GM23338 (cell line): ENCODE measurements around the gene SYK. TPM values are rescaled to one million over a fixed set of nuclear protein-coding genes. Genes with fewer than 3 reads are reported as not detected.

Experiments used
- ATAC-seq: fragments of 200-7000 bp; cut with Tn5 transposase; 3 replicates; pipeline ENCODE4 v1.9.1; 2020
- DNase-seq: peaks from one replicate; pipeline ENCODE4 v3.0.0-alpha.2; 2015; ENCODE audit warnings: low spot score
- H2AFZ ChIP-seq: fragments of 200-600 bp; sonication (generic); 2 replicates; pipeline ENCODE4 v1.8.0; 2016; ENCODE audit warnings: antibody characterized with exemption, mild to moderate bottlenecking, moderate library complexity
- H3F3A ChIP-seq: fragments of 200-600 bp; sonication (generic); replicated peaks from 2 replicates; pipeline ENCODE4 v1.8.0; 2017; ENCODE audit warnings: antibody characterized with exemption, mixed run types, low read depth
- H3K27ac ChIP-seq: fragments of 200-600 bp; sonication (generic); 2 replicates; pipeline ENCODE4 v1.6.1; 2016; ENCODE audit warnings: low read depth
- H3K27me3 ChIP-seq: fragments of 200-600 bp; sonication (generic); 2 replicates; pipeline ENCODE4 v1.8.0; 2016; ENCODE audit warnings: mild to moderate bottlenecking, mixed run types, moderate library complexity; ENCODE audit not compliant: insufficient read depth
- H3K36me3 ChIP-seq: fragments of 200-600 bp; sonication (generic); 2 replicates; pipeline ENCODE4 v1.8.0; 2016; ENCODE audit warnings: mild to moderate bottlenecking; ENCODE audit not compliant: insufficient read depth
- H3K4me1 ChIP-seq: fragments of 200-600 bp; sonication (generic); 2 replicates; pipeline ENCODE4 v1.8.0; 2016; ENCODE audit warnings: mild to moderate bottlenecking, moderate library complexity; ENCODE audit not compliant: insufficient read depth
- H3K4me2 ChIP-seq: fragments of 200-600 bp; sonication (generic); 2 replicates; pipeline ENCODE4 v1.7.1; 2017; ENCODE audit warnings: mixed run types
- H3K4me3 ChIP-seq: fragments of 200-600 bp; sonication (generic); 2 replicates; pipeline ENCODE4 v1.6.1; 2016; ENCODE audit warnings: mixed run types
- H3K79me2 ChIP-seq: fragments of 200-600 bp; sonication (generic); replicated peaks from 2 replicates; pipeline ENCODE4 v1.8.0; 2017; ENCODE audit warnings: mild to moderate bottlenecking; ENCODE audit not compliant: insufficient read depth
- H3K9me2 ChIP-seq: fragments of 200-600 bp; sonication (generic); 2 replicates; pipeline ENCODE4 v1.8.0; 2017; ENCODE audit not compliant: insufficient read depth
- H4K20me1 ChIP-seq: fragments of 200-600 bp; sonication (generic); replicated peaks from 2 replicates; pipeline ENCODE4 v1.8.0; 2017; ENCODE audit warnings: mild to moderate bottlenecking; ENCODE audit not compliant: insufficient read depth
- H3K27ac Mint-ChIP-seq: 2 replicates; pipeline ENCODE4 v1.8.0; 2020; ENCODE audit warnings: inconsistent platforms, mild to moderate bottlenecking, moderate library complexity, mixed read lengths
- H3K27me3 Mint-ChIP-seq: 3 replicates; pipeline ENCODE4 v1.8.0; 2022; ENCODE audit warnings: low read depth, mild to moderate bottlenecking, moderate library complexity, mixed read lengths, inconsistent platforms; ENCODE audit not compliant: insufficient read depth, poor library complexity
- H3K36me3 Mint-ChIP-seq: 3 replicates; pipeline ENCODE4 v1.8.0; 2021; ENCODE audit warnings: low read depth, mild to moderate bottlenecking, inconsistent platforms, moderate library complexity, mixed read lengths
- H3K4me1 Mint-ChIP-seq: 3 replicates; pipeline ENCODE4 v1.8.0; 2020; ENCODE audit warnings: mild to moderate bottlenecking, inconsistent platforms, mixed read lengths
- H3K4me3 Mint-ChIP-seq: 3 replicates; pipeline ENCODE4 v1.8.0; 2021; ENCODE audit warnings: moderate library complexity, mild to moderate bottlenecking, inconsistent platforms, mixed read lengths
- H3K9me3 Mint-ChIP-seq: 3 replicates; pipeline ENCODE4 v1.8.0; 2020; ENCODE audit warnings: moderate library complexity, mild to moderate bottlenecking, inconsistent platforms, mixed read lengths
- CREB1 ChIP-seq: fragments of 250-450 bp; sonication (Bioruptor Pico); IDR thresholded peaks from 2 replicates; pipeline ENCODE4 v1.5.0; 2020; ENCODE audit warnings: low read depth, mild to moderate bottlenecking, moderate library complexity
- EZH2phosphoT487 ChIP-seq: fragments of 200-600 bp; sonication (generic); IDR thresholded peaks from one replicate; pipeline ENCODE4 v1.8.1; 2018; ENCODE audit warnings: antibody characterized with exemption; ENCODE audit not compliant: unreplicated experiment
- POLR2AphosphoS5 ChIP-seq: IDR thresholded peaks from 2 replicates; pipeline ENCODE4 v1.6.1; 2016; ENCODE audit warnings: antibody characterized with exemption, low read depth
- STAT1 ChIP-seq: IDR thresholded peaks from one replicate; pipeline ENCODE4 v1.6.1; 2016; ENCODE audit warnings: antibody characterized with exemption; ENCODE audit not compliant: unreplicated experiment
- ZNF114 ChIP-seq: fragments of 250-450 bp; sonication (Bioruptor Pico); IDR thresholded peaks from 2 replicates; pipeline ENCODE4 v1.5.0; 2020; ENCODE audit warnings: mild to moderate bottlenecking, moderate library complexity
- polyA plus RNA-seq: library from polyadenylated mRNA; unstranded; fragments of >200 nt; fragmentation: Nextera tagmentation; extraction: Ambion mirVana; gene quantifications from 2 replicates; pipeline ENCODE4 v1.2.1, GENCODE V29; 2016
- total RNA-seq: library from RNA; depleted of rRNA; stranded (reverse); fragments of >200 nt; shearing (Covaris generic); gene quantifications from 2 replicates; pipeline ENCODE4 v1.2.3, GENCODE V29; 2014
- TF ChIP-seq, protein P1 (sequence below): IDR thresholded peaks from 2 replicates; pipeline ENCODE4 v1.6.1; 2016; ENCODE audit warnings: antibody characterized with exemption
- TF ChIP-seq, protein P2 (sequence below): fragments of 250-450 bp; sonication (Bioruptor Pico); IDR thresholded peaks from 2 replicates; pipeline ENCODE4 v1.5.0; 2020; ENCODE audit warnings: mild to moderate bottlenecking, moderate library complexity

Gene SYK
- total and polyA plus RNA-seq, 2 experiments from 2014 or later, result 1.5 to 5.8 TPM

DNA sequence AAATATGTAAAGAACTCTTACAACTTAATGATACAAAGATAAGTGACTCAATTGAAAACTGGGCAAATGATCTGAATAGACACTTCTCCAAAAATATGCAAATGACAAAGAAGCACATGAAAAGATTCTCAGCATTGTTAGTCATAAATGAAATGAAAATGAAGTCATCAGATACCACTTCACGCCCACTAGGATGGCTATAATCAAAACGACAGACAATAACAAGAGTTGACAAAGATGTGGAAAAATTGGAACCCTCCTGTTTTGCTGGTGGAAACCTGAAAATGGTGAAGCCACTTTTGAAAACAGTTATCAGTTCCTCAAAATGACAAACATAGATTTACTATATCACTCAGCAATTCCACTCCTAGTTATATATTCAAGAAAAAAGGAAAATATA is 7.9 kb upstream of the SYK start:
- H3K4me3 ChIP-seq, result no peak overlapping the region
- H3K36me3 ChIP-seq, result no peaks in the 10 kb centered on the region
- no peaks in the 10 kb centered on the region for H4K20me1 ChIP-seq
- no peak for ATAC-seq
- DNase-seq, result no peak
- Mint-ChIP-seq H3K4me1 (peaks cover 3% of the 10 kb centered on the region; the same call in 1 of the 3 replicates), H3K27ac (no peak overlapping the region), H3K4me3 (no peak overlapping the region), H3K27me3 (peaks cover 7% of the 10 kb centered on the region), H3K9me3 (peaks cover 6% of the 10 kb centered on the region; the same call in 2 of the 3 replicates), H3K36me3 (no peaks in the 10 kb centered on the region)
- TF ChIP-seq, protein P1, sequence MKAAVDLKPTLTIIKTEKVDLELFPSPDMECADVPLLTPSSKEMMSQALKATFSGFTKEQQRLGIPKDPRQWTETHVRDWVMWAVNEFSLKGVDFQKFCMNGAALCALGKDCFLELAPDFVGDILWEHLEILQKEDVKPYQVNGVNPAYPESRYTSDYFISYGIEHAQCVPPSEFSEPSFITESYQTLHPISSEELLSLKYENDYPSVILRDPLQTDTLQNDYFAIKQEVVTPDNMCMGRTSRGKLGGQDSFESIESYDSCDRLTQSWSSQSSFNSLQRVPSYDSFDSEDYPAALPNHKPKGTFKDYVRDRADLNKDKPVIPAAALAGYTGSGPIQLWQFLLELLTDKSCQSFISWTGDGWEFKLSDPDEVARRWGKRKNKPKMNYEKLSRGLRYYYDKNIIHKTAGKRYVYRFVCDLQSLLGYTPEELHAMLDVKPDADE, result no peak
- TF ChIP-seq EZH2phosphoT487, result no peak
- no peaks in the 10 kb centered on the region for H3K27me3 ChIP-seq
- H3K27ac ChIP-seq, result no peak overlapping the region
- H3K4me2 ChIP-seq, result no peak overlapping the region
- no peaks in the 10 kb centered on the region for H3F3A ChIP-seq
- no peak overlapping the region for H2AFZ ChIP-seq
- H3K9me2 ChIP-seq, result no peaks in the 10 kb centered on the region
- H3K79me2 ChIP-seq, result no peaks in the 10 kb centered on the region
- peaks cover 4% of the 10 kb centered on the region; the same call in 1 of the 2 replicates for H3K4me1 ChIP-seq

DNA sequence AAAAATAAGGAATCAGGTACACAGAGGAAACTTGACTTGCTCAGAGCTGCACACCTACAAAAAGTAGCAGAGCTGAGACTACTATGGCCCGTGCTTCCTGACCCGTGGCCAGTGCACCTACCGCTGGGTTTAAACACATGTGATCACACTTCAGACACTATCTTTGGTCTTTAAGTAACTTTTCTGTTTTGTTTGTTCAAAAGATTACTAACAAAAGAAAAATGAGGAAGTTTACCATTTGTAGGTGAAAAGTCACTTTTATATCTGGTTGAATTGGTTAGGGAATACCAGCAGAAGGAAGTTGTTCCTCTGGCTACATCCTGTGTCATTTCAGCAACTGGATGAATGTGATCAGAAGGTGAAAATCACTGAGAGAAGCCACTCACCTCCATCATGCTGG is 6.5 kb upstream of the SYK start:
- H3K4me1 ChIP-seq, result peaks cover 4% of the 10 kb centered on the region; the same call in 1 of the 2 replicates
- no peak overlapping the region for H3K4me3 ChIP-seq
- H3K9me2 ChIP-seq, result no peaks in the 10 kb centered on the region
- no peaks in the 10 kb centered on the region for H3K79me2 ChIP-seq
- H3K27ac ChIP-seq, result no peak overlapping the region
- no peak overlapping the region for H3K4me2 ChIP-seq
- no peaks in the 10 kb centered on the region for H3F3A ChIP-seq
- no peak for TF ChIP-seq STAT1
- TF ChIP-seq, protein P1, result no peak
- no peak for TF ChIP-seq EZH2phosphoT487
- TF ChIP-seq, protein P2, sequence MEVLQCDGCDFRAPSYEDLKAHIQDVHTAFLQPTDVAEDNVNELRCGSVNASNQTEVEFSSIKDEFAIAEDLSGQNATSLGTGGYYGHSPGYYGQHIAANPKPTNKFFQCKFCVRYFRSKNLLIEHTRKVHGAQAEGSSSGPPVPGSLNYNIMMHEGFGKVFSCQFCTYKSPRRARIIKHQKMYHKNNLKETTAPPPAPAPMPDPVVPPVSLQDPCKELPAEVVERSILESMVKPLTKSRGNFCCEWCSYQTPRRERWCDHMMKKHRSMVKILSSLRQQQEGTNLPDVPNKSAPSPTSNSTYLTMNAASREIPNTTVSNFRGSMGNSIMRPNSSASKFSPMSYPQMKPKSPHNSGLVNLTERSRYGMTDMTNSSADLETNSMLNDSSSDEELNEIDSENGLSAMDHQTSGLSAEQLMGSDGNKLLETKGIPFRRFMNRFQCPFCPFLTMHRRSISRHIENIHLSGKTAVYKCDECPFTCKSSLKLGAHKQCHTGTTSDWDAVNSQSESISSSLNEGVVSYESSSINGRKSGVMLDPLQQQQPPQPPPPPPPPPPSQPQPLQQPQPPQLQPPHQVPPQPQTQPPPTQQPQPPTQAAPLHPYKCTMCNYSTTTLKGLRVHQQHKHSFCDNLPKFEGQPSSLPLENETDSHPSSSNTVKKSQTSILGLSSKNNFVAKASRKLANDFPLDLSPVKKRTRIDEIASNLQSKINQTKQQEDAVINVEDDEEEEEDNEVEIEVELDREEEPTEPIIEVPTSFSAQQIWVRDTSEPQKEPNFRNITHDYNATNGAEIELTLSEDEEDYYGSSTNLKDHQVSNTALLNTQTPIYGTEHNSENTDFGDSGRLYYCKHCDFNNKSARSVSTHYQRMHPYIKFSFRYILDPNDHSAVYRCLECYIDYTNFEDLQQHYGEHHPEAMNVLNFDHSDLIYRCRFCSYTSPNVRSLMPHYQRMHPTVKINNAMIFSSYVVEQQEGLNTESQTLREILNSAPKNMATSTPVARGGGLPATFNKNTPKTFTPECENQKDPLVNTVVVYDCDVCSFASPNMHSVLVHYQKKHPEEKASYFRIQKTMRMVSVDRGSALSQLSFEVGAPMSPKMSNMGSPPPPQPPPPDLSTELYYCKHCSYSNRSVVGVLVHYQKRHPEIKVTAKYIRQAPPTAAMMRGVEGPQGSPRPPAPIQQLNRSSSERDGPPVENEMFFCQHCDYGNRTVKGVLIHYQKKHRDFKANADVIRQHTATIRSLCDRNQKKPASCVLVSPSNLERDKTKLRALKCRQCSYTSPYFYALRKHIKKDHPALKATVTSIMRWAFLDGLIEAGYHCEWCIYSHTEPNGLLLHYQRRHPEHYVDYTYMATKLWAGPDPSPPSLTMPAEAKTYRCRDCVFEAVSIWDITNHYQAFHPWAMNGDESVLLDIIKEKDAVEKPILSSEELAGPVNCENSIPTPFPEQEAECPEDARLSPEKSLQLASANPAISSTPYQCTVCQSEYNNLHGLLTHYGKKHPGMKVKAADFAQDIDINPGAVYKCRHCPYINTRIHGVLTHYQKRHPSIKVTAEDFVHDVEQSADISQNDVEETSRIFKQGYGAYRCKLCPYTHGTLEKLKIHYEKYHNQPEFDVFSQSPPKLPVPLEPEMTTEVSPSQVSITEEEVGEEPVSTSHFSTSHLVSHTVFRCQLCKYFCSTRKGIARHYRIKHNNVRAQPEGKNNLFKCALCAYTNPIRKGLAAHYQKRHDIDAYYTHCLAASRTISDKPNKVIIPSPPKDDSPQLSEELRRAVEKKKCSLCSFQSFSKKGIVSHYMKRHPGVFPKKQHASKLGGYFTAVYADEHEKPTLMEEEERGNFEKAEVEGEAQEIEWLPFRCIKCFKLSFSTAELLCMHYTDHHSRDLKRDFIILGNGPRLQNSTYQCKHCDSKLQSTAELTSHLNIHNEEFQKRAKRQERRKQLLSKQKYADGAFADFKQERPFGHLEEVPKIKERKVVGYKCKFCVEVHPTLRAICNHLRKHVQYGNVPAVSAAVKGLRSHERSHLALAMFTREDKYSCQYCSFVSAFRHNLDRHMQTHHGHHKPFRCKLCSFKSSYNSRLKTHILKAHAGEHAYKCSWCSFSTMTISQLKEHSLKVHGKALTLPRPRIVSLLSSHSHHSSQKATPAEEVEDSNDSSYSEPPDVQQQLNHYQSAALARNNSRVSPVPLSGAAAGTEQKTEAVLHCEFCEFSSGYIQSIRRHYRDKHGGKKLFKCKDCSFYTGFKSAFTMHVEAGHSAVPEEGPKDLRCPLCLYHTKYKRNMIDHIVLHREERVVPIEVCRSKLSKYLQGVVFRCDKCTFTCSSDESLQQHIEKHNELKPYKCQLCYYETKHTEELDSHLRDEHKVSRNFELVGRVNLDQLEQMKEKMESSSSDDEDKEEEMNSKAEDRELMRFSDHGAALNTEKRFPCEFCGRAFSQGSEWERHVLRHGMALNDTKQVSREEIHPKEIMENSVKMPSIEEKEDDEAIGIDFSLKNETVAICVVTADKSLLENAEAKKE (CRISPR knock-in tag), result no peak
- no peak for TF ChIP-seq CREB1 (CRISPR knock-in tag)
- TF ChIP-seq ZNF114, result no peak
- no peak for TF ChIP-seq POLR2AphosphoS5
- H3K36me3 ChIP-seq, result no peaks in the 10 kb centered on the region
- H3K27me3 Mint-ChIP-seq, result peaks cover 11% of the 10 kb centered on the region
- ATAC-seq (no peak), DNase-seq (no peak)
- H3K27me3 ChIP-seq, result peaks cover 2% of the 10 kb centered on the region
- H4K20me1 ChIP-seq, result no peaks in the 10 kb centered on the region
- H3K27ac Mint-ChIP-seq, result no peak overlapping the region
- H3K4me3 Mint-ChIP-seq, result no peak overlapping the region
- H3K9me3 Mint-ChIP-seq, result peaks cover 6% of the 10 kb centered on the region; the same call in 2 of the 3 replicates
- no peaks in the 10 kb centered on the region for H3K36me3 Mint-ChIP-seq
- peaks cover 3% of the 10 kb centered on the region; the same call in 1 of the 3 replicates for H3K4me1 Mint-ChIP-seq
- H2AFZ ChIP-seq, result no peak overlapping the region
